ENCODE results near the gene PGLYRP1. TPM values are rescaled to one million over a fixed set of nuclear protein-coding genes. Genes with fewer than 3 reads are reported as not detected.

The PGLYRP1 gene
- total RNA-seq, 2 experiments from 2014 or later = not detected

DNA sequence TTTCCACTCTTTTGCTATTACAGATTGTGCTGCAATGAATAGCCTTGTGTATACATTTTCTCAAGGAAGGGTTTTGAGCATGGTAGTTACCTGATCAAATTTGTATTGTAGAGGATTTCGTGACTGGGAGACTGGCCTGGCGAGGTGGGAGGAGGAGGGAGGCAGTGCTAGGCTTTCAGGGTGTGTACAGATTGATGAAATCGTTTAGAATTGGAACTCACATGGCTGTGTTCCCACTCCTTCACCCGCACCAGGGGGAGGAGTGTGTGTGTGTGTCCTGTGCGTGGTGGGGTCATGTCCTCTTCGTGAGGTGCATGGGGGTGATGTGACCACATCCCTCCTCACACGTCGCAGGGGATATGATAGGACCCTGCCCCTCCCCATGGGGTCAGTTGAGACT, 8.3 kb downstream of the PGLYRP1 start:
- Mint-ChIP-seq H3K27me3 (peaks cover 16% of the 10 kb centered on the region), H3K36me3 (ENCODE audit: low read depth) (peaks cover 17% of the 10 kb centered on the region), H3K27ac (no peak overlapping the region), H3K4me1 (peaks cover 18% of the 10 kb centered on the region), H3K9me3 (no peaks in the 10 kb centered on the region), H3K4me3 (peak overlapping the region; percentile 36)
- POLR2A ChIA-PET = no interaction called here
- CTCF ChIA-PET = interaction anchor here (1.8 kb wide), 1 partner anchor 12 kb away, joined by 6 read pairs; no protein-coding TSS in a partner anchor
- no peak for DNase-seq

DNA sequence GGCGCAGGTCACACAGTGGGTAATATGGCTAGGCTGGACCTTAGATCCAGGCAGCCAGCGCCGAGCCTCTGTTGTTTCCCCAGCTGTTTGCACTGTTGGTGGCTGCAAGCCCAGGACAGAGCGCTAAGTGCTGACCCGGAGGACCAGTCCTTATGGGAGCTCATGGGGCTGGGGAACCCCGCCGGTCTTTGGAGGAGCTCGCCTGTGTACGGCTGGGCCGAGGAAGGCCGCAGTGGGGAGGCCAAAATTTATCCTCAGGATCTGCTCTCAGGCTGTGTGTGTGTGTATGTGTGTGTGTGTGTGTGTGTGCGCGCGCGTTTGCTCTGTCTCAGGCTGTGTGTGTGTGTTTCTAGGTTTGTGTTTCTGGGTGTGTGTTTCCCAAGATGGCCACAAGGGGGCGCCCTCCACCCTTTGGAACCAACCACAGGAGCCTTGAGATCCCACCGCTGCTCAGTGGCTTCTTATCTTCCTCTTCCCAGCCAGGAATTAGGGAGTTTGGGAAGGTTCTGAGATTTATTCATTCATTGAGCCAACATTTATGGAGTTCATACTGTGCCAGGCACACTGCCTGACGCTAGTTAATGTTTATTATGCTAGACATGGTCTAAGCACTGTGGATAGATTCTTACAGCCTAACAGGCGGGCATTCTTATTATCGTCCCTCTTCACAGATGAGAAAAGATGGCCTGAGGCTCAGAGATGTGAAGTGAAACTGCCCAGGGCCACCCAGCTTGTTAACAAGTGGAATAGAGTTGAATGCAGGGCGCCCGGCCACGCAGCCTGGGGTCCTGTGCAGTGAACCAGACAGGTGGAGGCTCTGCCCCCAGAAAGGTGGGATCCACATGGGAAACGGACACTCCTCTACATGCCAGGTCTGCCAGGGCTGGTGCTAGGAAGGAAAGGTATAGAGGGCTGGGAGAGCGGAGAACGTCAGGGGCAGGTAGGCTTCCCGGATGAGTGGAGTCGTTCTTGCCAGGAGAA, 13.0 kb downstream of the PGLYRP1 start:
- no peaks in the 10 kb centered on the region for H3K9me3 Mint-ChIP-seq
- peaks cover 10% of the 10 kb centered on the region for H3K36me3 Mint-ChIP-seq (ENCODE audit: low read depth)
- H3K27me3 Mint-ChIP-seq = peaks cover 5% of the 10 kb centered on the region
- H3K4me3 Mint-ChIP-seq = no peak overlapping the region
- peak; percentile 73 for DNase-seq
- CTCF ChIA-PET = interaction anchor here (0.6 to 1.5 kb wide), 4 partner anchors 15 to 240 kb away, joined by 3 to 6 read pairs (median 4); partner anchors contain the start of genes CCDC61 and SYMPK
- H3K27ac Mint-ChIP-seq = no peak overlapping the region
- POLR2A ChIA-PET = no interaction called here
- H3K4me1 Mint-ChIP-seq = peaks cover 5% of the 10 kb centered on the region

DNA sequence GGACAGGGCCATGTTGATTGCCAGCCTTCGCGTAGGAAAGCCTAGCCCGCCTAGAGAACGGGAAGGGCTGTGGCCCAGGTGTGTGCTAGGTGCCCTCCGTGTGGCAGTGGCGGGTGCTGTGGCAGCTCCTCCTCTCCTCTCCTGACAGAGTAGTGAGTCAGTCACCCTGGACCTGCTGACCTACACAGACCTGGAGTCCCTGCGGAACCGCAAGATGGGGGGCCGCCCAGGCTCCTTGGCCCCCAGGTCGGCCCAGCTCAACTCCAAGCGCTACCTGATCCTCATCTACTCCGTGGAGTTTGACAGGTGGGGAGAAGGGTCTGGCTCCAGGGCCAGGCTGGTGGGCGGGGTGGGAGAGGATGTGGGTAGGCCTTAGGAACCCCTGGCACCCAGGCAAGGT, 16.4 kb downstream of the PGLYRP1 start:
- H3K9me3 Mint-ChIP-seq = no peaks in the 10 kb centered on the region
- no peak for DNase-seq
- no peaks in the 10 kb centered on the region for H3K27me3 Mint-ChIP-seq
- peaks cover 5% of the 10 kb centered on the region for H3K36me3 Mint-ChIP-seq (ENCODE audit: low read depth)
- POLR2A ChIA-PET = no interaction called here
- peaks cover 2% of the 10 kb centered on the region for H3K4me1 Mint-ChIP-seq
- CTCF ChIA-PET = interaction anchor here (0.5 to 0.6 kb wide), 2 partner anchors 190 to 1112 kb away, joined by 3 read pairs; no protein-coding TSS in a partner anchor
- H3K27ac Mint-ChIP-seq = no peak overlapping the region
- H3K4me3 Mint-ChIP-seq = no peak overlapping the region

DNA sequence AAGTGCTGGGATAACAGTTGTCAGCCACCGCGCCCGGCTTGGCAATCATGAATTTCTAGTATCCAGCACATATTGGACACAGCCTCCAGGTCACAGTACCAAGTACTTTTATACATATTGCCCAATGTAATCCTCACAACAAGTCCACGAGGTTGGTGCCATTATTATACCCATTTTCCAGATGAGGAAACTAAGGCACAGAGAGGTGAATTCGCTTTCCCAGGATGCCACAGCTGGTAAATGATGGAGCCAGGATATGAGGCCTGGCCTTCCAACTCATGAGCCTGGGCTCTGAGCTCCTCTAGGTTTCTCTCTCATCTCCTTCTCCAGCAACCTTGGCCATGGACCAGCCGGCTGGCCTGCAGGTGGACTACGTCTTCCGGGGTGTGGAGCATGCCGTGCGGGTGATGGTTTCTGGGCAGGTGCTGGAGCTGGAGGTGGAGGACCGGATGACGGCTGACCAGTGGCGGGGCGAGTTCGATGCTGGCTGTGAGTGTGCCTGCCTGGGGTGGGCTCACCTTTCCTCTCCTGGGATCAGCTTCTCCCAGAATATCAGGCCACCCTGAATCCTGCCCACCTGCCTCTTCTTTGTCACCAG, 20.1 kb downstream of the PGLYRP1 start:
- H3K4me3 Mint-ChIP-seq = no peak overlapping the region
- H3K27ac Mint-ChIP-seq = no peak overlapping the region
- H3K27me3 Mint-ChIP-seq = peaks cover 8% of the 10 kb centered on the region
- CTCF ChIA-PET = interaction anchor here (2.2 to 2.3 kb wide), 2 partner anchors 13 to 14 kb away, joined by 5 to 6 read pairs; no protein-coding TSS in a partner anchor
- H3K4me1 Mint-ChIP-seq = peaks cover 29% of the 10 kb centered on the region
- POLR2A ChIA-PET = no interaction called here
- DNase-seq = no peak
- H3K9me3 Mint-ChIP-seq = no peaks in the 10 kb centered on the region
- no peaks in the 10 kb centered on the region for H3K36me3 Mint-ChIP-seq (ENCODE audit: low read depth)

DNA sequence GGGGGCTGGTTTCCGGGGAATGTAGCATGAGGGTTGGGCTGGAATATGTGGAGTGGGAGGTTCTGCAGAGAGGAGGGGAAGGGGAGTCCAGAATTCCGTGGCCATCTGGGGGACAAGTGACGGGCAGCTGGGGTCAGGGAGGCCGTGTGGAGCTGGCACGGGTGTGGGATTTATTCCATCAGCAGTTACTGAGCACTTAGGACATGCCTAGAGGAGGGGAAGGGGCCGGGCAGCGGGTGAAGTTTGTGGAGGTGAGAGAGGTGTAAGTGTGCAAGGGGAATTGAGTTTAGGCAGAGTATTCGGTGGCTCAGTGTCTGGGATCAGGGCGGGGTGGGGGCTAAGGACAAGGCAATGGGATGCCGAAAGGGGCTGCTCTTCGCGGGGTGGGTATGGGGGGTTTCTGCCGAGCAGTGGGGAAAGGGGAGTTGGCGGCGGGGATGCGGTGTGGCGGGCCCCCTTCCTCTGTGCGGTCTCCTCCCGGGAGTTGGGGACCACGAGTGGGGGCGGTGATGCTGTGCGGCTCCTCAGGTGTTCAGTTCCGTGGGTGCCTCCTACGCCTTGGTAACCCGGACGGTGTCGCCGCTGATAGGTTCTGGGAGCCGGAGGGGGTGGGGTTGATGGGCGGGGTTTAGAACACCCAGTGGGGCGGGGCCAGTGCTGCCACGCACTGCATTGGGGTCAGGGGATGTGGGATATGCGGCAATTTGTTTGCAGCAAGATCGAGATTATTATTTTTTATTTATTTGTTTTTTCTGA, 22.2 kb downstream of the PGLYRP1 start:
- Mint-ChIP-seq H3K36me3 (ENCODE audit: low read depth) (peaks cover 9% of the 10 kb centered on the region), H3K27me3 (peaks cover 8% of the 10 kb centered on the region), H3K9me3 (no peaks in the 10 kb centered on the region), H3K4me3 (peak overlapping the region; percentile 70), H3K27ac (peak overlapping the region; percentile 73), H3K4me1 (peaks cover 29% of the 10 kb centered on the region)
- CTCF ChIA-PET = no interaction called here
- POLR2A ChIA-PET = no interaction called here
- peak; percentile 79 for DNase-seq

DNA sequence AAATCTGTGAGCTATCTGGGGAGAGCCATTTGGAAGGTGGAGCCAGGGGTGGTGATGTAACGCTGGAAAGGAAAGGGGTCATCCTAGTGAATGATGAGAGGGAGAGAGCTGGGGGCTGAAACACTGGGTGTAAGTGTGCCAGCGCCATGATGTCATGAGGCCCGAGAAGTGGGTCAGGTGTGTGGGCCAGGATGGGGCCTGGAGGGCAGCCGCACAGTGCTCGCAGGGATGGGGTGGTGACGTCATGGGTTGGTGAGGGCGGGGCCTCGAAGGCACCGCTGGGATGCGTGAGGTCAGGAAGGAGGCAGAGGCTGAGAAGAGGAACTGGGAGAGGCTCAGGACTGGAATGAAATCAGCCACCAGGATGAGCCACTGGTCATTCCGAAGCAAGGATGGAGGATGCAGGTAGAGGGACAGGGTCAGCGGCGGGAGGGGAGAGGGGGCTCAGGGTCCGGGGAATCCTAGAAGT, 23.2 kb downstream of the PGLYRP1 start:
- H3K4me1 Mint-ChIP-seq = peaks cover 29% of the 10 kb centered on the region

DNA sequence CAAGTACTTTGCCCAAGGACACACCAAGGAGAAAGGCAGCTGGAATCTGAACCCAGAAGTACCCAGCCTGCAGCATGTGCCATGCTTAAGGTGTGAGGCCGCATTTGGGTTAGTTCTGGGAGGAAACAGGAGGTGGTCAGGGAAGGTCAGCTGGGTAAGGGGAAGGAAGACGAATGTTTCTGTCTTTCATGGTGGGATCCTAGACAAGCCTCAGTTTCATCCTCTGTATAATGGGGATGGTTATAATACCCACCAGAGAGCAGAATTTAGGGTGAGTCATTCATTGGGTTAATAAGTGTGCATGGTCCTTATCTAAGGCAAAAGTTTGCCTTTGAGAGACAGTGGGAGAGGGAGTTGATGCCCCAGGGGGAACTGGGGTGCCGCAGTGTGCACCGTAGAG, 24.0 kb downstream of the PGLYRP1 start:
- ChIA-PET CTCF (interaction anchor here (0.5 to 1.2 kb wide), 2 partner anchors 12 to 41 kb away, joined by 3 read pairs; no protein-coding TSS in a partner anchor), POLR2A (no interaction called here)
- Mint-ChIP-seq H3K4me1 (peaks cover 29% of the 10 kb centered on the region), H3K36me3 (ENCODE audit: low read depth) (peaks cover 9% of the 10 kb centered on the region), H3K27ac (no peak overlapping the region), H3K27me3 (peaks cover 8% of the 10 kb centered on the region), H3K9me3 (no peaks in the 10 kb centered on the region), H3K4me3 (no peak overlapping the region)
- no peak for DNase-seq

More for the DNA sequence above, 23.2 kb downstream of the PGLYRP1 start:
- peak overlapping the region; percentile 14 for H3K4me3 Mint-ChIP-seq
- no peak overlapping the region for H3K27ac Mint-ChIP-seq
- ChIA-PET CTCF (interaction anchor here (1.2 kb wide), 1 partner anchor 13 kb away, joined by 3 read pairs; no protein-coding TSS in a partner anchor), POLR2A (no interaction called here)
- no peaks in the 10 kb centered on the region for H3K9me3 Mint-ChIP-seq
- H3K36me3 Mint-ChIP-seq (ENCODE audit: low read depth) = peaks cover 9% of the 10 kb centered on the region
- DNase-seq = no peak
- peaks cover 8% of the 10 kb centered on the region for H3K27me3 Mint-ChIP-seq

DNA sequence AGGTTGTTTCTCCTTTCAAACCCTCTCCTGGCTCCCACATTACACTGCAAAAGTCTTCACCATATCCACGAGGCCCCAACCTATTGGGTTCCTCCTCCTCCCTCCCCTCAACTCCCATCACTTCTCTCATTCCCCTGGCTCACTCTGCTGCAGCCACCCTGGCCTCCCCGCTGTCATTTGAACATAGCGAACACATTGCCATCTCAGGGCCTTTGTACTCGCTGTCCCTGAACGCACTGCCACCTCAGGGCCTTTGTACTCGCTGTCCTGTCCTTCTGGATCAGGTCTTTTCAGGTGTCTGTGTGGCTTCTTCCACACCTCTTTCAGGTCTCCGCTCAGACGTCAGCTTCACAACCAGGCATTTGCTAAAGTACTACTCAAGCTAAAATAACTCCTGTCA, 25.9 kb downstream of the PGLYRP1 start:
- peaks cover 8% of the 10 kb centered on the region for H3K27me3 Mint-ChIP-seq
- no peak for DNase-seq
- H3K4me1 Mint-ChIP-seq = peaks cover 29% of the 10 kb centered on the region
- H3K9me3 Mint-ChIP-seq = no peaks in the 10 kb centered on the region
- no peak overlapping the region for H3K4me3 Mint-ChIP-seq
- H3K36me3 Mint-ChIP-seq (ENCODE audit: low read depth) = peaks cover 9% of the 10 kb centered on the region
- no peak overlapping the region for H3K27ac Mint-ChIP-seq
- POLR2A ChIA-PET = no interaction called here
- CTCF ChIA-PET = interaction anchor here (1.8 kb wide), 1 partner anchor 33 kb away, joined by 3 read pairs; no protein-coding TSS in a partner anchor

DNA sequence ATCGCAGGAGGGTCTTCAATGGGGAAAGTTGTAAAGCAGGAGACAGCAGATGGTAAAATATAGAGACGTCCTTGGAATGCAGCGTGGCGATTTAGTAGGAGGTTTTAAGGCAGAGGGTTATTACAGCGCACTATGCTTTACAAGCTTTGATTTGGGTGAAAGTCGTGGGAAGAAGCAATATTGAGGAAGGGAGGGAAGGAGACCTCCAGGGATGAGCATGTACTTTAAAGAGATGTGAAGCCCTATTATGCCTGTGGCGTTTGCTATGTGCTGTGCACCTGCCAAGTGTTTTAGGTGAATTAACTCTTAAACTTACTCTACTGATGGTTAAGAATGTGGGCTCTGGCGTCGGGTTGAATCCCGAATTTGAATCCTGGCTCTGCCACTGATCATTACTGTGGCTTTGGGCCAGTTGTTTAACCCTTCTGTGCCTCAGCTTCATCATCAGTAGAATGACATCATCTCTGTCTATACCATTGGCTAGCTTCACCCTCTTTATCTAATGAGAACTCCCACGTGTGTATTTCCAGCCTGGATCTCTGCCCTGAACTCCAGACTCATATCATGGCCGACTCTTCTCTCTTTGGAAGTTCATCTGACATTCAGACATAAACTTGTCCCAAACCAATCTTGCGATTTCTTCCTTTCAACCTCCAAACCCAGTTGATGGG, 27.0 kb downstream of the PGLYRP1 start:
- no peak overlapping the region for H3K4me3 Mint-ChIP-seq
- peaks cover 9% of the 10 kb centered on the region for H3K36me3 Mint-ChIP-seq (ENCODE audit: low read depth)
- H3K9me3 Mint-ChIP-seq = no peaks in the 10 kb centered on the region
- CTCF ChIA-PET = interaction anchor here (0.9 kb wide), 1 partner anchor 9 kb away, joined by 3 read pairs; no protein-coding TSS in a partner anchor
- peaks cover 8% of the 10 kb centered on the region for H3K27me3 Mint-ChIP-seq
- POLR2A ChIA-PET = interaction anchor here (0.6 to 2.0 kb wide), 2 partner anchors 60 to 93 kb away, joined by 3 to 4 read pairs; partner anchors contain the start of gene MYPOP
- DNase-seq = no peak
- peaks cover 23% of the 10 kb centered on the region for H3K4me1 Mint-ChIP-seq
- no peak overlapping the region for H3K27ac Mint-ChIP-seq

DNA sequence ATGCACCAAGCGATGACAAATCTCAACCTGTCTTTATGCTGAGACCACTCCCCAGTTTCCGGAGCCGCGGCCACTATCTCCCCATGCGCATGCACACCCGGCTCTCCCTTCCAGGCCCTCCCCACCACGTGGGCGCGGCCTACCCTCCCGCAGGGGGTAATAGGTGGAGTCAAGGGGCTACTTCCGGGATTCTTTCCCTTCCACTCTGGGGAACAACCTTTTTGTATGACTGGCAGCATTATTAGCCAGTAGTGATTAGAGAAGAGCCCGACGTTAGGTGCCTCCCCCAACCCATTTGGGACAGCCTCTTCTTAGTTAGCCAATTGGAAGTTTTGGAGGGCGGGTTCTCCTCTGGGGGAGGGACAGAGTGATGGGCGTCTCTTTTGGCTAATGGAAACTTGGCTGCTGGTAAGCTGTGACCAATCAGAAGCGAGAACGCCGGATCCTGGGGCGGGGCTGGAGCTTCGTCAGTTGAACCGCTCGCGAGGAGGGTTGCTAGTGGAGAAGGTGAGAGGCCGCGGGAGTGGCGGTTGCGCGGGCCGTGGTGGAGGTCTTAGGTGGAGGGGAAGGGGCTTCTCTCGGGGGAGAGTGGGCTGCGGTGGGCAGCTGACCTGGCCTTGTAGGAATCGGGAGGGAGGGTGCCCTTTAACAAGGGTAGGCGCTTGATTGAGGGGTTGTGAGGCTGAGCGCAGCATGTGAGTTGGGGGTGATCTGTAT, 27.7 kb downstream of the PGLYRP1 start, which contains the start of gene CCDC61:
Gene CCDC61 (plus strand): TSS at position 470 of the 717 bp plus-strand sequence. CDS start 7,552 bp downstream, outside the sequence.
- Mint-ChIP-seq H3K9me3 (no peaks in the 10 kb centered on the region), H3K4me1 (peaks cover 16% of the 10 kb centered on the region), H3K4me3 (no peak within 1 kb of the TSS), H3K27me3 (peaks cover 10% of the 10 kb centered on the region), H3K27ac (no peak within 1 kb of the TSS), H3K36me3 (ENCODE audit: low read depth) (peaks cover 9% of the 10 kb centered on the region)
- CTCF ChIA-PET = interaction anchor here (0.8 to 0.9 kb wide), 2 partner anchors 10 to 14 kb away, joined by 3 read pairs; no protein-coding TSS in a partner anchor
- DNase-seq = peak; percentile 97
- POLR2A ChIA-PET = interaction anchor here (0.6 to 2.0 kb wide), 3 partner anchors 28 to 93 kb away, joined by 3 to 4 read pairs (median 4); partner anchors contain the start of gene MYPOP

DNA sequence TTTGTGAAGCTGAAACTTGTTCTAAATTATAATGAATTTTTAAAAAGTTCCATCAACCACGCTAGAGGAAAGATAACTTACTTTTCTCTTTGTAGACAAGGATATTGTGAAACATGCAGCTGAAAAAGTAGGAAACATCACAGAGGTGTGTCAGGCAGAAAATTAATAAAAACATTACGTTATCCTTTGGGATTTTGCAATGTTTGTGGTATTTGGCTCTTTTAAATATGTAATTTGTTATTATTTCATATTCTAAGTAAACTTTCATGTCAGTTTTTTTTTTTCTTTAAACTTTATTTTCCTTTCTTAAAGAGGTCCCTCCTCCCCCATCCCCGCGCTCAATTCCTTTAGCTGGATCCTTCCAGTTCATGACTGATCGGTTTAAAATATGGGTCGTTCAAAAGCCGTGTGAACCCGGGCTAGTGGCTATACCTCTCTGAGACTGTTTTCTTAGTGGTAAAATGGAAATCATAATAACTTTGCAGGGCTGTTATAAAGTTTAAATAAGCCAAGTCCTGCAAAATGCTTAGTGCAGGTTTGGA, 28.3 kb downstream of the PGLYRP1 start:
- Mint-ChIP-seq H3K4me1 (peaks cover 9% of the 10 kb centered on the region), H3K9me3 (no peaks in the 10 kb centered on the region), H3K4me3 (no peak overlapping the region), H3K36me3 (ENCODE audit: low read depth) (peaks cover 9% of the 10 kb centered on the region), H3K27me3 (peaks cover 11% of the 10 kb centered on the region), H3K27ac (no peak overlapping the region)
- CTCF ChIA-PET = interaction anchor here (0.8 kb wide), 1 partner anchor 15 kb away, joined by 3 read pairs; no protein-coding TSS in a partner anchor
- DNase-seq = no peak
- POLR2A ChIA-PET = interaction anchor here (0.6 to 2.0 kb wide), 2 partner anchors 27 to 92 kb away, joined by 4 read pairs; partner anchors contain the start of gene MYPOP

All from activated CD4-positive, alpha-beta T cell treated with anti-CD3 and anti-CD28 coated beads, Interleukin-2, amount 10 ng/mL, durations not matched to agents 7 days and 5 days (primary cell).